Neural cell (in vitro differentiated cells): ENCODE data around the gene MTCL1. TPM values are rescaled to one million over a fixed set of nuclear protein-coding genes. Genes with fewer than 3 reads are reported as not detected.

ENCODE experiments used
- H2AFZ ChIP-seq: fragments of 200-600, 300-800 bp; sonication (generic), shearing (Covaris generic); 2 replicates; pipeline ENCODE4 v1.6.0; 2014; ENCODE audit warnings: low read depth, mild to moderate bottlenecking, antibody characterized with exemption, low read length, moderate library complexity
- H3F3A ChIP-seq: fragments of 200-600 bp; shearing (Covaris generic); 2 replicates; pipeline ENCODE4 v1.6.1; 2016; ENCODE audit warnings: mild to moderate bottlenecking, moderate library complexity, mixed read lengths, antibody characterized with exemption, low read length; ENCODE audit not compliant: insufficient read depth, poor library complexity, severe bottlenecking
- H3K27ac ChIP-seq: fragments of 200-600, 300-800 bp; sonication (generic), shearing (Covaris generic); 2 replicates; pipeline ENCODE4 v1.5.1; 2014; ENCODE audit warnings: mild to moderate bottlenecking, low read length, moderate library complexity
- H3K27me3 ChIP-seq: fragments of 300-800, 200-600 bp; sonication (generic), shearing (Covaris generic); 2 replicates; pipeline ENCODE4 v1.6.0; 2014; ENCODE audit warnings: mild to moderate bottlenecking, low read depth, low read length, moderate library complexity; ENCODE audit not compliant: insufficient read depth
- H3K36me3 ChIP-seq: fragments of 300-800, 200-600 bp; sonication (generic), shearing (Covaris generic); 2 replicates; pipeline ENCODE4 v1.5.1; 2014; ENCODE audit warnings: mild to moderate bottlenecking, antibody characterized with exemption, low read length, moderate library complexity; ENCODE audit not compliant: insufficient read depth
- H3K4me2 ChIP-seq: fragments of 300-800, 200-600 bp; sonication (generic), shearing (Covaris generic); 2 replicates; pipeline ENCODE4 v1.6.0; 2014; ENCODE audit warnings: mild to moderate bottlenecking, low read length
- H3K4me3 ChIP-seq: fragments of 300-800, 200-600 bp; sonication (generic), shearing (Covaris generic); 2 replicates; pipeline ENCODE4 v1.5.1; 2014; ENCODE audit warnings: mild to moderate bottlenecking, low read length, moderate library complexity
- H3K79me2 ChIP-seq: fragments of 200-600 bp; shearing (Covaris generic); replicated peaks from 2 replicates; pipeline ENCODE4 v1.6.0; 2014; ENCODE audit warnings: mild to moderate bottlenecking, low read length, moderate library complexity; ENCODE audit not compliant: insufficient read depth
- H3K9ac ChIP-seq: fragments of 300-800, 200-600 bp; sonication (generic), shearing (Covaris generic); 2 replicates; pipeline ENCODE4 v1.6.1; 2016; ENCODE audit warnings: mild to moderate bottlenecking, low read length, mixed read lengths
- H3K9me2 ChIP-seq: fragments of 200-600 bp; shearing (Covaris generic); 2 replicates; pipeline ENCODE4 v1.6.1; 2016; ENCODE audit warnings: mild to moderate bottlenecking, low read length, mixed read lengths; ENCODE audit not compliant: insufficient read depth
- H3K9me3 ChIP-seq: fragments of 200-600, 300-800 bp; sonication (generic), shearing (Covaris generic); 2 replicates; pipeline ENCODE4 v1.6.1; 2016; ENCODE audit warnings: mild to moderate bottlenecking, mixed run types, low read length, moderate library complexity, mixed read lengths
- H4K20me1 ChIP-seq: fragments of 200-600 bp; shearing (Covaris generic); 2 replicates; pipeline ENCODE4 v1.6.1; 2016; ENCODE audit warnings: mild to moderate bottlenecking, mixed run types; ENCODE audit not compliant: insufficient read depth
- EP300 ChIP-seq: fragments of 450-650 bp; conservative IDR thresholded peaks from 2 replicates; pipeline ENCODE4 v1.6.1; 2014; ENCODE audit warnings: antibody characterized with exemption, mild to moderate bottlenecking, moderate library complexity; ENCODE audit not compliant: poor library complexity, severe bottlenecking
- EZH2 ChIP-seq: fragments of 200-600, 300-800 bp; shearing (Covaris generic), sonication (generic); IDR thresholded peaks from 2 replicates; pipeline ENCODE4 v1.6.1; 2014; ENCODE audit warnings: antibody characterized with exemption, low read length, borderline replicate concordance, mild to moderate bottlenecking; ENCODE audit not compliant: insufficient read depth, poor library complexity, severe bottlenecking
- MXI1 ChIP-seq: fragments of 450-650 bp; conservative IDR thresholded peaks from 2 replicates; pipeline ENCODE4 v1.6.1; 2014; ENCODE audit warnings: antibody characterized with exemption, mild to moderate bottlenecking; ENCODE audit not compliant: poor library complexity, severe bottlenecking
- RAD21 ChIP-seq: fragments of 450-650 bp; conservative IDR thresholded peaks from 2 replicates; pipeline ENCODE4 v1.6.1; 2014; ENCODE audit warnings: antibody characterized with exemption, mild to moderate bottlenecking, moderate library complexity
- SMC3 ChIP-seq: fragments of 450-650 bp; conservative IDR thresholded peaks from 2 replicates; pipeline ENCODE4 v1.6.1; 2014; ENCODE audit warnings: antibody characterized with exemption, mild to moderate bottlenecking, moderate library complexity; ENCODE audit not compliant: poor library complexity
- polyA plus RNA-seq: library from polyadenylated mRNA; depleted of rRNA; stranded (reverse); fragments of >200 nt; gene quantifications from 2 replicates; pipeline ENCODE4 v1.2.3, GENCODE V29; 2014
- TF ChIP-seq, protein P1 (sequence below): IDR thresholded peaks from 2 replicates; pipeline ENCODE4 v1.6.1; 2012; ENCODE audit warnings: borderline replicate concordance
- TF ChIP-seq, protein P2 (sequence below): fragments of 450-650 bp; IDR thresholded peaks from 2 replicates; pipeline ENCODE4 v1.5.1; 2014; ENCODE audit warnings: antibody characterized with exemption, mild to moderate bottlenecking, moderate library complexity; ENCODE audit not compliant: poor library complexity, severe bottlenecking

The MTCL1 gene
- polyA plus RNA-seq, 1 donor from 2014 or later, result 20.8 TPM

DNA sequence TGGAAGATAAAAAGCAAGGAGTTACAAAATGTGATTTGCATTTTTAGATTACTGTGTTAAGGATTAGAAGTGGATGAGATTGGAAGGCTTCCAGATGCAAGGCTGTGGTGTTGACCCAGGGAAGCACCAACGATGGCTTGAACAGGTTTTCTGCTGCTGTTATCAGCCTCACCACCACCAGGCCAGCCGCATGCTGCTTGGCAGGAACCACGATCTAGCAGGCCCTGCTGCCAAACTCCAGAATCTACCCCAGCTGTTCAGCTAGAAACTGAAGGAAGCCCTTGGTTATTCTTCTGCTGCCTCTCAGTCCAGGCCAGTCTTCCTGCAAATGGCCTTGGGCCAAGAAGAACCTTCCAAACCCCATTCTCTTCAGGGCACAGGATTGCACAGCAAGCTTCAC is 133.9 kb downstream of the MTCL1 start:
- Histone ChIP-seq H4K20me1 (no peaks in the 10 kb centered on the region), H3K9ac (no peak overlapping the region), H3F3A (no peaks in the 10 kb centered on the region), H3K27me3 (no peaks in the 10 kb centered on the region), H3K9me3 (no peaks in the 10 kb centered on the region), H3K9me2 (no peaks in the 10 kb centered on the region), H3K79me2 (no peaks in the 10 kb centered on the region), H3K27ac (no peak overlapping the region), H3K4me2 (no peak overlapping the region), H2AFZ (no peak overlapping the region), H3K36me3 (no peaks in the 10 kb centered on the region), H3K4me3 (no peak overlapping the region)
- TF ChIP-seq EZH2, result no peak
- TF ChIP-seq, protein P1, sequence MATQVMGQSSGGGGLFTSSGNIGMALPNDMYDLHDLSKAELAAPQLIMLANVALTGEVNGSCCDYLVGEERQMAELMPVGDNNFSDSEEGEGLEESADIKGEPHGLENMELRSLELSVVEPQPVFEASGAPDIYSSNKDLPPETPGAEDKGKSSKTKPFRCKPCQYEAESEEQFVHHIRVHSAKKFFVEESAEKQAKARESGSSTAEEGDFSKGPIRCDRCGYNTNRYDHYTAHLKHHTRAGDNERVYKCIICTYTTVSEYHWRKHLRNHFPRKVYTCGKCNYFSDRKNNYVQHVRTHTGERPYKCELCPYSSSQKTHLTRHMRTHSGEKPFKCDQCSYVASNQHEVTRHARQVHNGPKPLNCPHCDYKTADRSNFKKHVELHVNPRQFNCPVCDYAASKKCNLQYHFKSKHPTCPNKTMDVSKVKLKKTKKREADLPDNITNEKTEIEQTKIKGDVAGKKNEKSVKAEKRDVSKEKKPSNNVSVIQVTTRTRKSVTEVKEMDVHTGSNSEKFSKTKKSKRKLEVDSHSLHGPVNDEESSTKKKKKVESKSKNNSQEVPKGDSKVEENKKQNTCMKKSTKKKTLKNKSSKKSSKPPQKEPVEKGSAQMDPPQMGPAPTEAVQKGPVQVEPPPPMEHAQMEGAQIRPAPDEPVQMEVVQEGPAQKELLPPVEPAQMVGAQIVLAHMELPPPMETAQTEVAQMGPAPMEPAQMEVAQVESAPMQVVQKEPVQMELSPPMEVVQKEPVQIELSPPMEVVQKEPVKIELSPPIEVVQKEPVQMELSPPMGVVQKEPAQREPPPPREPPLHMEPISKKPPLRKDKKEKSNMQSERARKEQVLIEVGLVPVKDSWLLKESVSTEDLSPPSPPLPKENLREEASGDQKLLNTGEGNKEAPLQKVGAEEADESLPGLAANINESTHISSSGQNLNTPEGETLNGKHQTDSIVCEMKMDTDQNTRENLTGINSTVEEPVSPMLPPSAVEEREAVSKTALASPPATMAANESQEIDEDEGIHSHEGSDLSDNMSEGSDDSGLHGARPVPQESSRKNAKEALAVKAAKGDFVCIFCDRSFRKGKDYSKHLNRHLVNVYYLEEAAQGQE, result no peak
- TF ChIP-seq MXI1, result no peak
- no peak for TF ChIP-seq RAD21
- TF ChIP-seq, protein P2, sequence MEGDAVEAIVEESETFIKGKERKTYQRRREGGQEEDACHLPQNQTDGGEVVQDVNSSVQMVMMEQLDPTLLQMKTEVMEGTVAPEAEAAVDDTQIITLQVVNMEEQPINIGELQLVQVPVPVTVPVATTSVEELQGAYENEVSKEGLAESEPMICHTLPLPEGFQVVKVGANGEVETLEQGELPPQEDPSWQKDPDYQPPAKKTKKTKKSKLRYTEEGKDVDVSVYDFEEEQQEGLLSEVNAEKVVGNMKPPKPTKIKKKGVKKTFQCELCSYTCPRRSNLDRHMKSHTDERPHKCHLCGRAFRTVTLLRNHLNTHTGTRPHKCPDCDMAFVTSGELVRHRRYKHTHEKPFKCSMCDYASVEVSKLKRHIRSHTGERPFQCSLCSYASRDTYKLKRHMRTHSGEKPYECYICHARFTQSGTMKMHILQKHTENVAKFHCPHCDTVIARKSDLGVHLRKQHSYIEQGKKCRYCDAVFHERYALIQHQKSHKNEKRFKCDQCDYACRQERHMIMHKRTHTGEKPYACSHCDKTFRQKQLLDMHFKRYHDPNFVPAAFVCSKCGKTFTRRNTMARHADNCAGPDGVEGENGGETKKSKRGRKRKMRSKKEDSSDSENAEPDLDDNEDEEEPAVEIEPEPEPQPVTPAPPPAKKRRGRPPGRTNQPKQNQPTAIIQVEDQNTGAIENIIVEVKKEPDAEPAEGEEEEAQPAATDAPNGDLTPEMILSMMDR, result no peak
- no peak for TF ChIP-seq SMC3

DNA sequence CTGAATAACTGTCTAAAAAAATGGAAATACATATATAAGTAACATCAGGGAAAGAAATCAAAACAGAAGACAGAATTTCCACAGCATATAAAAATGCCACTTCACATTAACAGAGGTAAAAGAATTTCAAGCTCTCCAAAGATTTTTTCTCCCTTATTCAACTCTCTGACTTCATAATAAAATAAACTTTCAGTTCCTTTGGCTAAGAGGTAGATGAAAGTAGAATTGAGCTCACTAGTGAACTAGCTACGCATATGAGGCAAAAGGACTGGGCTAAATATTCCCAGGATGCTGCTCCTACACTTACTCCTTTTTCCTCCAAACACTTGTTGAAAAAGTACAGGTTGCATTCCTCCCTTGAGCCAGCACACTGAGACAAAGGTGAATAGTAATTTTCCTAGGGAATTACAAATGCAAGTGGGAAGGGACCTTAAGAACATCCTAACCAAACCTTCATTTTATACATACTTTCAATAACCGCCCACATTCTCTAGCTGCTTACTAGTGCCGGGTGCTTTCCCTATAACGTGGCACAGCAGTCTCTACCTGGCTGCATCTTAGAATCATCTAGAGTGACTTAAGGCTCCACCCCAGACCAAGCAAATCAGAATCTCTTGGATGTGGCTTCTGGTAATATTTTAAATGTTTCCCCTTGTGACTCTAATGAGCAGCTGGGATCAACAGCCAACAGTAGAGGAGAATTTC is 136.6 kb downstream of the MTCL1 start:
- Histone ChIP-seq H3K9ac (no peak overlapping the region), H3K36me3 (no peaks in the 10 kb centered on the region), H3K4me3 (no peak overlapping the region), H3K9me2 (no peaks in the 10 kb centered on the region), H4K20me1 (no peaks in the 10 kb centered on the region), H3K27me3 (no peaks in the 10 kb centered on the region), H3K4me2 (no peak overlapping the region), H3K9me3 (no peaks in the 10 kb centered on the region), H3K79me2 (no peaks in the 10 kb centered on the region), H3F3A (no peaks in the 10 kb centered on the region), H2AFZ (no peak overlapping the region), H3K27ac (no peak overlapping the region)
- TF ChIP-seq, protein P1, result no peak
- TF ChIP-seq RAD21, result no peak
- no peak for TF ChIP-seq EP300
